ENCODE data around the gene DAP3.
"Not testable (repeated sequence)": the region's sequence is repeated elsewhere in the genome, so short reads cannot be mapped to it uniquely, and the experiment has no call there.

GRCh38 chr1:155712636-155713035 is 23.7 kb downstream of the DAP3 start:
- not testable (repeated sequence) for TF ChIP-seq POLR2AphosphoS5, CTCF, POLR2A, EP300 (IDR thresholded peaks at IDR 0.05)

All from stomach (tissue), 4 donors.